Liver (tissue), 3 donors: ENCODE data around the gene OSGEPL1.

Experiments used
- ATF3 ChIP-seq: IDR thresholded peaks from 2 replicates; pipeline ENCODE4 v1.6.1; 2016; ENCODE audit warnings: antibody characterized with exemption
- CTCF ChIP-seq: fragments of 150-350 bp; IDR thresholded peaks from 2 replicates; pipeline ENCODE4 v1.5.1; 2017; ENCODE audit warnings: improper control_type of control experiment, low read depth, low read length; ENCODE audit not compliant: missing input control
- EGR1 ChIP-seq, 2 donors: IDR thresholded peaks; 2 replicates each; pipeline ENCODE4 v1.6.1; 2016 to 2018; ENCODE audit warnings: antibody characterized with exemption in 2 of 2, low read depth in 2 of 2
- JUND ChIP-seq, 2 donors: IDR thresholded peaks; 2 replicates each; pipeline ENCODE4 v1.6.1; 2016; ENCODE audit warnings: antibody characterized with exemption in 2 of 2
- MAX ChIP-seq: IDR thresholded peaks from 2 replicates; pipeline ENCODE4 v1.6.1; 2016; ENCODE audit warnings: antibody characterized with exemption
- NR2F2 ChIP-seq: IDR thresholded peaks from 2 replicates; pipeline ENCODE4 v1.6.1; 2016; ENCODE audit warnings: antibody characterized with exemption
- REST ChIP-seq: IDR thresholded peaks from 2 replicates; pipeline ENCODE4 v1.6.1; 2016; ENCODE audit warnings: antibody characterized with exemption, mild to moderate bottlenecking
- SP1 ChIP-seq: IDR thresholded peaks from 2 replicates; pipeline ENCODE4 v1.6.1; 2018; ENCODE audit warnings: antibody characterized with exemption, mild to moderate bottlenecking
- TAF1 ChIP-seq: conservative IDR thresholded peaks from 2 replicates; pipeline ENCODE4 v1.6.1; 2016; ENCODE audit warnings: antibody characterized with exemption, mild to moderate bottlenecking
- YY1 ChIP-seq: IDR thresholded peaks from 2 replicates; pipeline ENCODE4 v1.6.1; 2016; ENCODE audit warnings: antibody characterized with exemption, mild to moderate bottlenecking
- donor health status: healthy.
- donor health status: healthy.

GRCh38 chr2:189698020-189698887 lies 64.3 kb downstream of the OSGEPL1 start:
- TF ChIP-seq CTCF (peak; percentile 57), REST (no peak), JUND (IDR thresholded peaks at IDR 0.05) (peak in 1 of 2 donors; percentile 14), NR2F2 (no peak), EGR1 (IDR thresholded peaks at IDR 0.05; ENCODE audit: low read depth in 2 of 2) (no peak), YY1 (no peak), MAX (no peak), SP1 (no peak), TAF1 (no peak), ATF3 (no peak)
